NCI-H1105 (cell line): ENCODE measurements around the gene ARHGEF19.
A peak's percentile ranks its signal among the peaks of the same experiment; 100 is the strongest.
"Not testable (repeated sequence)": the region's sequence is repeated elsewhere in the genome, so short reads cannot be mapped to it uniquely, and the experiment has no call there.

ENCODE experiments used
- DNase-seq: peaks from one replicate; lab custom pipeline; 2025; lab: John Stamatoyannopoulos, UW

ARHGEF19 gene

DNA sequence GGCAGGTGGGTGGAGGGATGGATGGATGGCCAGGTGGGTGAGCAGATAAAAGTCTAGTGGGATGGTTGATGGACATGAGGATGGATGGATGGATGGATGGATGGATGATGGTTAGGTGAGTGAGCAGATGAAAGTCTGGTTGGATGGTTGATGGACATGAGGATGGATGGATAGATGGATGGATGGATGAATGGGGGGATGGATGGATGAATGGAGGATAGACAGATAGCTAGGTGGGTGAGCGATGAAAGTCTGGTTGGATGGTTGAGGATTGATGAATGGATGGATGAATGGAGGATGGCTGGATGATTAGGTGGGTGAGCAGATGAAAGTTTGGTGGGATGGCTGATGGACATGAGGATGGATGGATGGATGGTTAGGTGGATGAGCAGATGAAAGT is 9.0 kb upstream of the ARHGEF19 start:
- no peak for DNase-seq

DNA sequence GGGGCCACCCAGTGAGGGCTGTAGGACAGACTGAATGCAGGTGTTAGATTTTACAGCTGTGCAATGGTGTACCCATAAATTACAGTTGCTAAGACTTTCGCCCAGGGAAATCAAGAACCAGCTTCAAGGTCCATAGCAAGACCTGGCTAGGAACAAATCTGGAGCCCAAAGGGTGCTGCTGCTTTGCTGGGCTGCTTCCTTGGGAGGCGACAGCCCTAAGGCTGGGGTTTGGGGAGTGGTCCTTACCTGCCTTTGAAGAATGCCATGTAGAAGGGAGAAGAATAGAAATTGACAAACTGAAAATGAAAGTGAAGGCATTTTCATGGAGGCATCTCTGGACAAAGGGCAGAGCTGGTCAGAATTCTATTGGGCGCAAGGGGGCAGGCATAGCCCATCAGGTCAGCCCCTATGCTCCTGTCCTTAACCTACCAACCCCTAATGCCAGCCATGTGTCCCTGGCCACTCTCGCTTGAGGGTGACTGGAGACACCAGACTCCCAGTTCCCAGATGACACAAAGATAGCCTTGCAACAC is 7.6 kb upstream of the ARHGEF19 start:
- no peak for DNase-seq

DNA sequence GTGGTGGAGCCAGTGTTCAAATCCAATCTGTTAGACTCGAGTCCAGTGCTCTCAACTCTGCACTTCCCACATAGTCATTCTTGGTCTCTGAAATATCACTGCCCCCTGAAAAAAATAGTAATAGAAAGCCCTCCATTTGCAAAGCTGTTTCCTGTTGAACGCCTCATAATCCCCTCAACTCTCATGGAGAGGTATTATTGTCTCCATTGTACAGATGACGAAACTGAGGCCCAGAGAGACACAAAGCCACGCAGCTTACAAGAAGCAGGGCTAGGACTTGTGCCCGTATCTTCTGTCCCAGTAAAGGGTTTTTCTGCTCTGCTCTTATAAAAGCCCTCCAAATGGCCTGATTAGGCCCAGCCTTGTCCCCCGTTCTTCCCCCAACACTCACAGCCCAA is 6.2 kb upstream of the ARHGEF19 start:
- DNase-seq: no peak

DNA sequence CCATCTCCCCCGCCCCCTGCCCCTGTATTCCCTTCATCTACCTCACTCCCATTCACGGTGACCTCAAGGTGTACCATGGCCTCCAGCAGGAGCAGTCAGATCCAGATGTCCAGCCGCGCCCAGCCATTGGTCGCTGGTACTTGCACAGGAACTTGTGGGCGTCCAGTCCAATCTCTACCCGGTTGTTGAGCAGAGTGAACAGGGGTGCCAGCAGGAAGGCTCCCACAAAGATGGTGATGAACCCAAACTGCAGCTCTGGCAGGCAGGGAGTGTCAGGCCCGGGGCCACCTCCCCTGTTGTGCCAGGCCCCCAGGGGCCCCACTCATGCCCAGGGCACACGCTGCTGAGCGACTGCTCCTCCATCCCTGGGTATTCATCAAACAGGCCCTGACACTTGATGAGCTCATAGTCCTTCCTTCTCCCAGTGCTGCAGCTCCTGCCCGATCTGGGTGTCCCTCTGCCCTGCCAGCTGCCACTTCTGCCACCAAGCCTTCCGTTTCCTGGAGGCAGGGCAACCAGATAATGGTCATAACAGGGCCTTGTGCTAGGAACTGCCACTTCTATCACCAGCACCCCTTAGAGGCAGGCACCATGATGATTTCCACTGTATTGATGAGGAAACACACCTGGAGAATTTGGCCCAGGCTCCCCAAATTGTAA is 5.7 kb upstream of the ARHGEF19 start:
- no peak for DNase-seq

DNA sequence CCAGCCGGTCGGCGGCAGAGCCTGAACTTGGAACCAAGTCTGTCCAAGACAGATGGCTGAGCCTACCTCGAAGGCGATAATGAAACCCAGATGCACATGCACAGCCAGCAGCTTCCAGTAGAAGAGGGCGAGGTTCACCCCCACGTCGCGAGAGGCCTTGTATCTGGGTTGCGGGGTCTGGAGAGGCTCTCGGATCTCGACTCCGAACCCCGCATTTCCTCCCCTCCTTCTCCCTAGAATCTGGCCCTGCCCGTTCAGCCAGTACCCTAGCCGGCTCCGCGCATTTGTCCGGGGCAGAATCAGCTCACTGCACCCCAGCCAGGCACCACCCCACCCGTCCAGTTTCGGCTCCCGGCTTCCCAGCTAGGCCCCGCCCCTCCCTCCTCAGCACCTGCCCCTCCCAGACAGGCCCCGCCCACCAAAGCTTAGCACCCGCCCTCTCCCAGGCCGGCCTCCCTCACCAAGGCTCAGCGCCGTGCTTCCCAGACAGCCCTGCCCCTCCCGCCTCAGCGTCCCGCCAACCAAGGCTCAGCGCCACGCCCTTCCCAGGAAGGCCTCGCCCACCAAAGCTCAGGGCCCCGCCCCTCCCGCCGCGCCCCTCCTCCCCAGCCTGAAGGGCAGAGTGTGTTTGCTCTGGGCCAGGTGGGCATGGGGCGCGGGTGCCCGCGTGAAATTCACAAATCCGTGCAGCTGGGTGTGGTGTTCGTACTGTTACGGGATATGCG is 4.8 kb upstream of the ARHGEF19 start:
- peak; percentile 97 for DNase-seq

DNA sequence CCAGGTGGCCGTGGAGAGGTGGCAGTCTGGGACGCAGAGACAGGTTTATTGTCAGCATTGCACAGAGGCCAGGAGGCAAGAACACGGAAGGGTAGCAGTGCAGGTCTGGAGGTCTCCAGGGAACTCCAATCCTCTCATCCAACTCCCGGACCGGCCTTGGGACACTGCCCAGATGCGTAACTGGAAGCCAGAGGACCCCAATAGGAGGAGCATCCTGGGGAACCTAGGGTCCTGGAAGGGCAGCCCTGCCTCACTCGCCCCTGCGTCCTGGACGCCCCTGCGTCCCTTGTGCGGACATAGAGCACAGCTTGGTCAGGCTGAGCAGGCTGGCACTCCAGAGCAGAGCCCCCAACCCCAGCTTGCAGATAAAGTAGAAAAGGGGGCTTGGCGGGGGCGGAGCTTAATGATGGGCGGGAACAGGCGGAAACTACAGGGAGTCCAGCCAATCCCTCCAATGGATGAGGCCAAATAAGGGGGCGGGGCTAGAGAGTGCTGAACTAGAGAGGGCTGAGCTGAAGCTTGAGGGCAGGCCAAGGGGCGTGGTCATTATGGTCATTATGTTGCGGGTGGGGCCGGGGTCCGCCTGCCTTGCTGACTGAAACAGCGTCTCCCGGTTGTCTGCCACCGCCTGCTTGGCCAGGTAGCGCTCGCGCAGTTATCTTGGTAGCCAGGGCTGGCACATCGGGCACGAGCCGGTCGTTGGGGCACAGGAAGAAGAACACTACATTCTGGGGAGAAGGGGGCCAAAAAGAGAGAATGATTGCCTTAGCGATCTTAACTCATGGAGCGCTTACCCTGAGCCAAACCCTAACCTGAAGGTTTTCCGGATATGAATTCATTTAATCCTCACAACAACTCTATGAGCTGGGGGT is 3.7 kb upstream of the ARHGEF19 start:
- peak; percentile 94 for DNase-seq

DNA sequence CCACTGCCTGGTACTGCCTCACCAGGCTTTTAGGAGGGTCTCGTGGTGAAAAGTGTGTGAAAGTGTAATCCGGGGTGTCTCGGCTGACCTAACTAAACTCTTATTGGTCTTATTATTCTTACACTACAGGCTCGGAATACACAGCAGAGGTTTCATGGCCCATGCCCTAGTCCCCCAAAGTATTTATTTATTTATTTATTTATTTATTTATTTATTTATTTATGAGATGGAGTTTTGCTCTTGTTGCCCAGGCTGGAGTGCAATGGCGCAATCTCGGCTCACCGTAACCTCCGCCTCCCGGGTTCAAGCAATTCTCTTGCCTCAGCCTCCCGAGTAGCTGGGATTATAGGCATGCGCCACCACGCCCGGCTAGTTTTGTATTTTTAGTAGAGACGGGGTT is 2.8 kb upstream of the ARHGEF19 start:
- not testable (repeated sequence) for DNase-seq

DNA sequence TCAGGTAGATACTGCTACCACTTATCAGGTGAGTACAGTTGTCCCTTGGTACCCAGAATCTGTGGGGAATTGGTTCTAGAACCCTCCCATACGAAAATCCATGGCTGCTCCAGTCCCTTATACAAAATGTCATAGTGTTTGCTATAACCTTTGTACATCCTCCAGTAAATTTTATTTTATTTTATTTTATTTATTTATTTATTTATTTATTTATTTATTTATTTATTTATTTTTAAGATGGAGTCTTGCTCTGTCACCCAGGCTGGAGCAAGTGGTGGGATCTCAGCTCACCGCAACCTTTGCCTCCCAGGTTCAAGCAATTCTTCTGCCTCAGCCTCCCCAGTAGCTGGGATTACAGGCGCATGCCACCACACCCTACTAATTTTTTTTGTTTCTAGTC is 1.1 kb upstream of the ARHGEF19 start:
- DNase-seq: not testable (repeated sequence)

DNA sequence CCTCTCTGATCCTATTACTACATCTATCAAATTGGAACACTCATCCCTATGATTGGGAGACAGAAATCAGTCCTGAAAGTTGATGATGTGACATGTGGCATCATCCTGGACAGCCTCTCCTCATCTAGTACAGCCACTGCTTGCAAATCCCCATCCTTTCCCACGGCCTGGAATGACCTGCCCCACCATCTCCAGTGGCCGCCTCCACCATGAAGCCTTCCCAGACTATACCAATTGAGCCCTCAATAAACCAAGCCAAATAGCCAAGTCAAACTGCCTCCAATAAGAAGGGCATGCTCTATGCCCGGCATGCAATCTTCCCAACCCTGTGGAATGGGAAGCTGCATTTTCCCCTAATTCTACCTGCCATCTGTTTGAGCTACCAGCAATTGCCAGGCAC is 561 bp upstream of the ARHGEF19 start:
- DNase-seq: no peak

DNA sequence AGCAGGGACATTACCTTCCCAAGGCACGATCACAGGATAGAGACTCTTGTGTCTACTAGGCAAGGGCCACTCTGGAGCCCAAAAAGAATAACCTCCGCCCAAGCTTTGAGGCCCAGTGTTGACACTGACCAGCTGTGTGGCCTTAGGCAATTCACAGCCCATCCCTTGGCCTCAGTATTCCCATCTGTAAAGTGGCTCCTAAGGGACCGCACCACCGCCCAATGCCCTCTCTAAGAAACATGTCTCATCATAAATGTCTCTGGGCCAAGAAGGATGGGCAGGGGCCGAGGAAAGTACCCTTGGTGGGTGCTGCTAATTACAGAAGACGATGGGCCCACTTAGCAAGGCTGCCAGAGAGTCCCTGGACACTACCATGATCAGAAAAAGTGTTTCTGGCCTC is 628 bp downstream of the ARHGEF19 start:
- no peak for DNase-seq

DNA sequence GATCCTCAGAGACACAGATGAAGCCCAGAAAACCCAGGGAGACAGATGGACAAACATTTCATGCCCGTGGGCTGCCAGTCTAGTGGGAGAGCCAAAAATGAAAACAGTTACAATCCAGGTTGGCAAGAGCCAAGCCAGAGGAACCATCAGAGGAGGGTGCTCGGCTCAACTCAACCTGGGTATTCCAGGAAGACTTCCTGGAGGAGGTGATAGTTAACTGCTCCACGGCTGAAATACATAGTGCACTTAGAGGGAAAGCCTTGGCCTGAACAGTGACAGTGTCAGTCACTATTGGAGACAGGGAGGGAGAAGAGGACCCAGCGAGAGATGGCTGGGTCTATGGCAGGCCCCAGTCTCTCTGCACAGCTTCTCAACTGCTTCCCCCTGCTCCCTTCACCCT is 1.9 kb downstream of the ARHGEF19 start:
- no peak for DNase-seq

DNA sequence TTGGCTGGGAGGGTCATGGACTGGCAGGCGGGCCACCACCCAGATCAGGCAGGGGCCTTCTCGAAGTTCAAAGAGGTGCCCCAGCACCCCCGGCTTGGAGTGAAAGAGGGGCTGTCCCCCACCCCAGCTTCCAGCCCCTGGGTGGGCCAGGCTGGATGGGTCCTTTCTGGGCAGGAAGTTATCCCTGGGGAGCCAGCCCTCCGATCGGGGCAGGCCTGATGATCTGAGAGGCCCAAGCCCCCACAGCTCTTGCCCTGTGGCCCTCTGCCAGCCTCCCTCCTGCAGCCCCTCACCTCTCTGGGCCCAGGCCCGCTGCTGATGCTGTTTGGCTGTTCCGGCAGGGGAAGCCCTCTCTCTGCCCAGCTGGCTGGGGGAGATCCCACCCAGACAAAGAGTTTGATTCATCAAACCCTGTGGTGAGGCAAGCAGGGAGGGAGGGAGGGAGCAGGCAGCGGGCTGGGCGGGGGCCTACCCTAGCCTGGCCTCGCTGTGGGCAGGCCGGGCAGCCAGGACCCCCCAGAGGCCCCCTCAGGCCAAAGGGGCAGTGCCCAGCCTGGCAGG is 2.5 kb downstream of the ARHGEF19 start:
- no peak for DNase-seq

DNA sequence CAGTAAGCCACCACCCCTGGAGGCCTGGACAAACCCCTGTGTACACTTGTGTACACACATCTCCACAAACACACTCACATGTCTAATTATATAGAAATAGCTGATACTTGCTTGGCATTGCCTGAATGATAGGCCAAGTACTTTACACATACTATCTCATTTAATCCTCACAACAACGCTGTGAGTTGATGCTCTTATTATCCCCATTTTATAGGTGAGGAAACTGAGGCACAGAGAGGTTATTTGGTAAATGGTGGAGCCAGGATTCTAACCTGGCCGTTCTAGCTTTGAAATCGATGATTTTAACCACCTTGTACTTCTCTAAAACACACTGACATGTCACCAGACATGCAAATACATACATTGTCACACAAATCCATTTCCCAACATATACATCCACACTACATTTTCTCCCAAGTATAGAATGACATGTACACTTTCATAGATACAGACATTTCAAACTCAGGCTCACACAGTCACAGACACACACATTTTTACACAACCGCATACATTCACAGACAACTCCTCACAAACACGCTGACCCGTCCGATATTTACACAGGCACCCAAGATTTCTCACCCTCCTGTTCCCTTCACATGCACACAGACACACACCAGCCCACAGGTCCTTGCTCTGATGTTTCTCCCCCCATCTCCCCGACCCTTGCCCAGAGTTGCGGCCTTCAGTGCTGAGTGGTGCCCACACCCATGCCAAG is 3.2 kb downstream of the ARHGEF19 start:
- no peak for DNase-seq

DNA sequence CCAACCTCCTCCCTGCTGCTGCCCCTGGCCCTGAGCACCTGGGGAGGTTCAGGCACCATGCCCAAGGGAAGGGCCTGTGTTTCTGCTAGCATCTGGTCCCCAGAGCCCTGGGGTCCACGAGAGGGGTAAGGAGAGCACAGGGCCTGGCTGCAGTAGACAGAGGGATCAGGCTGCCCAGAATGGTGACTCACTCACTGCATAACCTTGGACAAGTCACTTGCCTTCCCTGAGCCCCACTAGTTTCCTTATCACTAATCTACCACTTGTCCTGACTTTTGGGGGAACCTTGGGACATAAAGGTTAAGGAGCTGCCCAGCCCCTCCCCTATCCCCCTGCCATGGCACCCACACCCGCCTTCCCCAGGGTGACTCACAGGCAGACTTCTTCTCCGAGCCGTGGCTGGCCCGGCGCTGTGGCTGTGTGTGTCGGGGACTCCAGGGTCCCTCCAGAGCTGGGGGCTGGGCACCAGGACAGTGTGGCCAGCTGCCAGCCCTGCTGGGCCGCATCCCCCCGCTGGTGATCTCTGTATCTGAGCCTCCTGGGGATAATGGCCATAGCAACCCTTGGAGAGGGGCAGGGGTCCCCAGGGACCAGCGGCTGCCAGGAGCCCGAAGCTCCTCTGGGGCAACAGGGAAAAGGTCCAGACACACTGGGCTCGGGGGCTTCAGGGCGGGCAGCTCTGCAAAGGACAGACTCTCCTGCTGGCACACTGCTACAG is 4.0 kb downstream of the ARHGEF19 start:
- no peak for DNase-seq

DNA sequence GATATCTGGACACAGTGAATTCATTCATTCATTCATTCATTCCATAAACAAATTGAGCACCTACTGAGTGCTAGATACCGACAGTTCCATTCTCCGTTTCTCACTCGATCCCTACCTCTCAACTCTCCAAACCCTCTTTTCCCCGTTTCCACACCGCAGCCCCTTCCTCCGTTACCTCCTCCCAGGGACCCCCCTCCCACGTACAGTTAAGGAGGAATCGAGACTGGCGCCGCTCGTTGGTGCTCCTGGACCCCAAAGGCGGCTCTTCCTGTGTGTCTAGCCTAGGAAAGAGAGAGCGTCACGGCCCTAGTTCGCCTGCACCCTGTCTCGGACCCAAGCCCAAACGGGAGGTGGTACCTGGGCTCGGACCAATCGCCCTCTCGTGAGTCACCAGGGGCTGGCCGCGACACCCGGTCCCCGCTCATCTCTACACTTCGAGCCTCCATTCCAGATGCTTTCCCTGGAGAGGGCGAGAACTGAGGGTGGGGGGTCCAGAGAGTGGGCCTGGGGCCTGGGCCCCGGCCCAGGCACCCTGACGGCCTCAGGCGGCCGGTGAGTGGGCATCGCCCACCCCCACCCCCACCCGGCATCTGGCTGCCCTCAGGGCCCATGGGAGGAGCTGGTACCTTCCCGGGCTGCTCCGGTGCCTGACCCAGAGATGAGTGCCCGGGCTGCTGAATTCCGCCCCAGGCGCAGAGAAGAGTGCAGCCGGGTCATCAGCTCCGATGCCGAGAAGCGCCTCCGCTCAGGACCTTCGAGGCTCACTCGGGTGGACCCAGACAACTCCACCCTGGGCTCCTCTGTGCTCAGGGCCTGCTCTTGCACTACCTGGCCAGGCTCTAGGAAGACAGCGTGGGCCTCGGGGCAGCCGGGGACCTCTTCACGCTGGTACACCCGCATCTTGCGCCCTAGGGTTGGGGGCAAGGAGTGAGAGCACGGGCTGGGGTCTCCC is 4.9 kb downstream of the ARHGEF19 start:
- DNase-seq: no peak

DNA sequence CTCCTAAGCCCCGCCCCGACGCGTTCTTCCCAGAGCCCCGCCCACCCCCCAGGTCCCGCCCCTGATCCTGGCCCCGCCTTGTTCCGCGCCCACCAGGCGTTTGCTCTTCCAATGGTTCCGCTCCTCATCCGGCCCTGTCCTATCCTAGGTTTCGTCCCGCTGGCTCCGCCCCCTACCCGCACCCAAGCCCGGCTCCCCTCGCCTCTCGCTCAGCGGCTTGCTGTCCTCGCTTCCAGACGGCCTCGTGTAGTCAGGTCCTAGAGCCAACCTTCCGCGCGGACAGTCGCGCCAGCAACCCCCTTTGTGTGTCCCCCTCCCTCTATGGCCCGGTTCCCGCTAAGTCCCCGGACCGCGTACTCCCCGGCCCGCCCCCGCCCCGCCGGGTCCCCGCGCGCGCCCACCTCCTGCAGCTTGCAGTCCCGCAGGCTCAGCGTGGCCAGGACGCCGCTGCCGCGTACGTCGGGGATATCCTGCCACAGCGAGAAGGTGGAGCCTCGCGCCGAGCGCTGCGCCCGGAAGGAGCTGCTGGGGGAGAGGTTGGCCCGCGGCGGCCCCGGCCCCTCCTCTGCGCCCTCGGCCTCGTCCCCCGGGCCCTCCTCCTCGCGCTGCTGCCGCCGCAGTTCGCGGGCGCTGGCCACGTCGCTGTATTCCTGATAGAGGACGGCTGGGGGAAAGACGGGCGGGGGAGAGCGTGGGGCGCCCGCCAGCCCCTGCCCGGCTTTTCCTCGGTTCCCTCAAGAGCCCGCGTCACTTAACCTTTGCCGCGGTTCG is 5.7 kb downstream of the ARHGEF19 start:
- DNase-seq: peak; percentile 99

DNA sequence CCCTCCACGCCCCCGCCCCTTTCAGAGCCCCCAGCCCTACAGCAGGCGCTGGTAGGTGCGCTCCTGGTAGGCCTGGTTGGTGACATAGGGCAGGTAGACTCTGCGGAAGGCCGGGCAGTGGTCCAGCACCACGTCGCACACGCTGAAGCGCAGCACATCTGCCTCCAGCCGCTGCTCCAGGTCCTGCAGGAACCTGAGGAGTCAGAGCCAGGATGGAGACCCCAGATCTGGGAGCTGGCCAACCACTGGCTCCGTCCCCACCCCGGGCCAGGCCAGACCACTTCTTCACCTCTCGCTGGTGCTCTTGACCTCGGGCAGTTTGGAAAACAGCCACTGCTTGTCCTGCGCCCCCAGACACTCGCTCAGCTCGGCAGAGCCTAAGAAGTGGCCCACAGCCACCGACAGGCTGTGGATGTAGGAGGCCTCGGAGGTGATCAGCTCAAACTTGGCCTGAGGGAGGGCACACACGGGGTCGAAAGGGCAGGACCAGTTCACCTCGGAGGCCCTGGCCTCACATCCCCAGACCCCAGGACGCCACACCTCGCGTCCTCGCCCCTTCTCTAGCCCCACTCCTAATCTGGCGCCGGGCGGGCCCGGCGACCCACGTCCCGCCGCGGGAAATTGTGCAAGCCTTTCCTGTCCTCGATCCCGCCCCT is 6.4 kb downstream of the ARHGEF19 start:
- DNase-seq: no peak

DNA sequence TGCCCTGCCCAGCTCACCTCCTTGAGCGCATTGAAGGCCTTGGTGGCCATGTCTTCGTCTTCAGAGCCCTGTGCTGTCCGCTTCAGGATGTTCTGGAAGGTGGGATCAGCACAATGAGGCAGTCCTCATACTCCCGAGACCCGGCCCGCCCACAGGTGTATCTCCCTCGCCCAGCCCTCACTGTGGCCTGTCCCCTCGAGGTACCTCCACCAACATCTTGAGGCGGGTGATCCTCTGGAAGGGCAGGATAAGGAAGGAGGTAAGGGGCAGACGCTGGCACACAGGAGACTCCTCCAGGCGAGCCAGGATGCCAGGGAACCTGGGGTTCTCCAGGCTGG is 7.1 kb downstream of the ARHGEF19 start:
- DNase-seq: no peak
